Stimulated activated CD8-positive, alpha-beta memory T cell treated with anti-CD3 and anti-CD28 coated beads, Interleukin-4, amount 100 ng/mL, for 48 hours (primary cell): ENCODE data around the gene CD300A.

Source experiments
- DNase-seq: peaks from one replicate; pipeline ENCODE4 v3.0.0-alpha.2; 2020

The CD300A gene

DNA sequence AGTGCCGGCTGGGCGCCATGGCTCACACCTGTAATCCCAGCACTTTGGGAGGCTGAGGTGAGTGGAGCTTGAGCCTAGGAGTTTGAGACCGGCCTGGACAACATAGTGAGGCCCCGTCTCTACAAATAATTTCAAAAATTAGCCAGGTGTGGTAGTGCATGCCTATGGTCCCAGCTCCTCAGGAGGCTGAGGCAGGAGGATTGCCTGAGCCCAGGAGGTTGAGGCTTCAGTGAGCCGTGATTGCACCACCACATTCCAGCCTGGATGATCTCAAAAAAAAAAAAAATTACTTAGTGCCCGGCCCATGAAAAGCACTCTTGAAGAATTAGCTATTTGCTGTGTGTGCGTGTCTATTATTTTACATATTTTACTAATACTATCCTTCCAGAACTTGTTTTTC lies 24.9 kb upstream of the CD300A start:
- no peak for DNase-seq

GRCh38 chr17:74442291-74442669 lies 24.2 kb upstream of the CD300A start:
- DNase-seq = no peak

DNA sequence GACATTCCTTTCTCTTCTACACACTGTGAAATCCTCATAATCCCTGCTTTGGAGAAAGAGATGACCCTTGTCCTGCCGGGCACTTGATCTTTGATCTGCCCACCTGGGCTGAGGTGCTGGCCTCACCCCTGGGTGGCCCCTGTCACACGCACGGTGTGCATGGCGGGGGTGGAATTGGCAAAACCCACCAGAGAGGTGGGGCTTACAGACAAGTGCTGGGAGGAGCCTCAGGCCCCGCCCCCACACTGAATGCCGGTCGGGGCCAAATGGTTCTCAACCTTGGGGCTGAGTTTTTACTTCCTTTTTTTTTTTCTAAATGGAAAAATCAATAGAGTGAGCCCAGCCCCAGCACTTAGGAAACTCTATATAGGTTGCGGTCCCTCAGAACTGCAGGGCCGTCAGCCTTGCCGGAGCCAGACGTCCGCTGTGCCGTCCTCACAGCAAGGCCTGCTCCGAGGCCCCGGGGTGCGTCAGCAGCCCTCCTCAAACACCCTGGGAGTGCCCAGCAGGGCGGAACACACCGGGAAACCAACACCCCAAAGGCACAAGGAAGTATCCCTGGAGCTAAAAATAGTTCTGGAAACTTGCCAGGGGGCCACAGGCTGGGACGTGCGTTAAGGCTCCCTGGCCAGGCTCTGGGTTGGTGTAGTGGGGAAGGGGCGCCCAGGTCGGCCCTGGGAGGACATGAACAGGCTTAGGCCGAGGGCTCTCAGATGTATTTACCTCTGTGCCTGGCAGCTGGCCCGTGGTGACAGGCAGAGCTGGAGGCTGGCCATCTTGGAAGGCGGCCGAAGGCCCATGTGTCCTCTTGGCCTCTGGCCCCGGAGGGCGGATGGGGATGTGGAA lies 23.5 kb upstream of the CD300A start:
- DNase-seq = peak; percentile 50

DNA sequence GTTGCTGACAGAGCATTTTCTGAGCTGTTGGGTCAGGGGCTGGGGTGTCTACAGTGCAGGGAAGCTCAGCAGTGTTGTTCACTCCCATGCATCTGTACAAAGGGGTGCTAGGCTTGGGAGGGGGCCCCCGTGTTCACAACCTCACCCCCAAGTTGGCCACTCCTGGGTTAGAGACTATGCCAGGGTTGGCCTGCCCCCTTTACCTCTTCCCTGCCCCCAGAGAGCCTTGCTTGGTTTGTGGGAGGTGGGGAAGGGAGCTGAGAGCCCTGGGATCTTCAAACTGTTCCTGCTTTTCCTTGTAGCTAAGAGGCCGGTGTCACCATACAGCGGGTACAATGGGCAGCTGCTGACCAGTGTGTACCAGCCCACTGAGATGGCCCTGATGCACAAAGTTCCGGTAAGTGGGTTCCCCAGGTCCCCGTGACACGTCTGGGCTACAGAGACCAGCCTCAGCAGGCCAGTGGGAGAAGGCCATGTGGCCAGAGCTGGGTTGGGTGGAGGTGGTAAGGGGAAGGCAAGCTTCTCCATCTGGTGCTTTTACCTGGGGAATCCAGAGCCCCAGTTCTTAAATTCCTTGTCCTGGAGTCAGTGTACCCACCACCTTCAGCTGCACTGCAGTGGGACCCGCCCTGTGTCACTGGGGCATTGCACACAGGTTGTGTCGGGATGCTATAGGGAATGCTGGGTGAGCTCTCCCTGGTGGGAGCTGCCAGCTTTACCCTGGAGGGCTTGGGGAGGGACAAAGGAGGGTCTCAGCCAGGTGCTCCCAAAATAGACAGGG lies 22.7 kb upstream of the CD300A start:
- DNase-seq = no peak

GRCh38 chr17:74444406-74444805 lies 22.0 kb upstream of the CD300A start:
- no peak for DNase-seq

- no peak for DNase-seq
These were observed 21.3 kb upstream of the CD300A start for GRCh38 chr17:74445158-74445557.

DNA sequence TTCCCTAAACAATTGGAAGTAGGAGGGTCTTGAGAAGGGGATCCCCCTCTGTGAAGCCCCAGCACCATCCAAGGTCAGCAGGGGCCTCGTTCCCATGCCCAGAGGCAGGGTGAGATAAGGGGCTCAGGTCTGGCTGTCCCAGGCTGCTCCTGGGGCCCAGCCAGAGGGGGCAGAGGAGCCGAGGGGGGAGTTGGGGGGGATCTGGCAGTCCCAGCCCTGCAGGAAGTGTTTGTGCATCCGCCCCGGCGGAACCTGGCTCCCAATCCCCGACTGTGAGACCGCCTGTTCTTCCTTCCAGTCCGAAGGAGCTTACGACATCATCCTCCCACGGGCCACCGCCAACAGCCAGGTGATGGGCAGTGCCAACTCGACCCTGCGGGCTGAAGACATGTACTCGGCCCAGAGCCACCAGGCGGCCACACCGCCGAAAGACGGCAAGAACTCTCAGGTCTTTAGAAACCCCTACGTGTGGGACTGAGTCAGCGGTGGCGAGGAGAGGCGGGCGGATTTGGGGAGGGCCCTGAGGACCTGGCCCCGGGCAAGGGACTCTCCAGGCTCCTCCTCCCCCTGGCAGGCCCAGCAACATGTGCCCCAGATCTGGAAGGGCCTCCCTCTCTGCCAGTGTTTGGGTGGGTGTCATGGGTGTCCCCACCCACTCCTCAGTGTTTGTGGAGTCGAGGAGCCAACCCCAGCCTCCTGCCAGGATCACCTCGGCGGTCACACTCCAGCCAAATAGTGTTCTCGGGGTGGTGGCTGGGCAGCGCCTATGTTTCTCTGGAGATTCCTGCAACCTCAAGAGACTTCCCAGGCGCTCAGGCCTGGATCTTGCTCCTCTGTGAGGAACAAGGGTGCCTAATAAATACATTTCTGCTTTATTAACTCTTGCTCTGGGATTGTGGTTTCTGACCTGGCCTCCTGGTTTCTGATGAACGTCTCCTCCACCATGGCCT lies 19.6 kb upstream of the CD300A start:
- peak; percentile 61 for DNase-seq

DNA sequence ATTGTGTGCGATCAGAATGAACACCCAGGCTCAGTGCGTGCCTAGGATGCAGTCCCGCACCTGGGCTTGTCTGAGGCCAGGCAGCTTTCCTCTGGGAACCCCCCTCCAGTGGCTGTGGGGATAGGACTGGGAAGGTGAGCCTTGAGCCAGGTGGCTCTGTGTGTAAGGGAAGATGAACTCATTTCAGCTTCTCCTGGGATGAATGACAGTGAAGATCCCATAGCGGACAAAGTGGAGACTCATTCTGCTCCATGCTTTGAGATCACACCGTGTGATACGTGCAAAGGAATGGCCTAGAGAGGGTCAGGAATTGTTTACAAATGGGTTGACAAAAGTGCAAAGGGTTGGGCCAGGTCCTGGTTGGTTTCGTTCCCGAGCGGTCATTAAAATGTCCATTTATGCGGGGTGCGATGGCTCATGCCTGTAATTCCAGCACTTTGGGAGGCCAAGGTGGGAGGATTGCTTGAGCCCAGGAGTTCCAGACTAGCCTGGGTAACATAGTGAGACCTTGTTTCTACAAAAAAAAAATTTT lies 18.7 kb upstream of the CD300A start:
- DNase-seq = no peak

DNA sequence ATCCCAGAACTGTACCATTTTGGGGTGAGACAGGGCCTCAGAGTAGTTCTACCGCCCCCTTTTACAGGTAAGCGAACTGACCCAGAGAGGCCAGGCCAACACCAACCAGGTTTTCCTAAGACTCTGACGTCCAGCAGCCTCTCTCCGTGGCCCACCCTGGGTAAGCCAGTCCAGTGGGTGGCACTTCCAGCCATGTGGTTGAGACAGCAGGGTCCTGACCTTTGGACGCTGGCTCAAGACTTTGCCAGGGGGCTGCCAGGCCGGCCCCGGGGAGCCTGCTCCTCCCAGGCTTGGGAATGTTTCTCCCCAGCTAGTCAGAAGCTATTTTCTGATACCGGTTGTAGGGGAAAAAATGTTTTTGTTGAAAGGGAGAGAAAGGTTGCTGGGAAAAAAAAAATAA lies 17.7 kb upstream of the CD300A start:
- no peak for DNase-seq

DNA sequence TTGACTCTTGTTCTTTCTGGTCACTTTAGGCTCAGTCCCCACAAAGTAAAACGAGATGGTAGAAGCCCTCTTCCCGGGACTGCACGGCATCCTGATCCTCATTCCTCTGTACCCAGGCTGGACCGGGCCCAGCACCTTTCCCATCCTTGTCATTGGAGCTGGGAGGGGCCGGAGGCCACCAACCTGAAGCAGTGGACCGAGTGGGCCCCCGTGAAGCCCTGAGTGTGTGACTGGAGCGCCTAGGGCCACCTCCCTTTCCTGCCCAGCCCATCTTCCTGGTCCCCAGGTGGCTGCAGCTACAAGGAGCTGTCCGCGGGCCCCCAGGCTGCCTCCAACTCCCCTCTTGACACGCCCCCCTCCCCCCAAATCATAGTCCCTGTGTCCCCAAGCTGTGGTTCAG lies 17.1 kb upstream of the CD300A start:
- DNase-seq = no peak

GRCh38 chr17:74449773-74450172 lies 16.7 kb upstream of the CD300A start:
- DNase-seq = no peak

DNA sequence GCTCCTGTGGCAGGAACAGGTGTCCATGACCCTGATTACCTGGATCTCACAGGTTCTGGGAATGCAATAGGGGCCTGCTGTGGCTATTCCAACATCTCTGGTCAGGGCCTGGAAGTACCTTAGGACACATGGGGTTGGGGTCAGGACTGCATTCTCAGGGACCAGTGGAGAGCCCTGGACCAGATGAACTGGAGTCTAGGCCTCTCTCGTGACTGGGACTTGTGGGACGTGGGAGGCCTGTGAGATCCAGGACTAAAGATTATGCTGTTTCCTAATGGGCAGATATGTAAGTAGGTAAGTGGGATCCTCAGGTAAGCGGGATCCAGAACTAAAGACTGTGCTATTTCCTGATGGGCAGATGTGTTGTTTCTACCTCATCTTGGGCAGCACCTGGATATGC lies 16.2 kb upstream of the CD300A start:
- no peak for DNase-seq

DNA sequence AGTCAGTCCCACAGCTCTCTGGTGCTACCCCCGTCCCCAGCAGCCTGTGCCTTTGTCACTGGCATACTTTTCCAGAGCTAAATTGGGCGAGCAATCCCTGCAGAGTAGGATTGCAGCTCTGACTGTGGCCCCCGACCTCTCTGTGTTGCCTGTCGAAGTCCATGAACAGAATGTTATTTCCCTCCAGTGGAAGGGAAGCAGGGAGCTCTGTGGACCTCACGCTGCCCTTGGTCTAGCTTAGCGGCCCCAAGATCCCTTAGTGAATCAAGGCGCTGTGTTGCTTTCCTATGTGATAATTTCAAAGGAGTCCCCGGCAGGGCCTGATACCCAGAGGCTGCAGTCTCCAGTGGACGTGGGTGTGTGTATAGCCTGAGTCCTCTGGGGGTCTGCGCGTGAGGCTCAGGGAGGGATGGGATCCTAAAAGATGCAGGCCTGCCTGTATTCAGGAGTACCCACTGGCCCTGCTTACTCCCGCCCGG lies 15.5 kb upstream of the CD300A start:
- no peak for DNase-seq

DNA sequence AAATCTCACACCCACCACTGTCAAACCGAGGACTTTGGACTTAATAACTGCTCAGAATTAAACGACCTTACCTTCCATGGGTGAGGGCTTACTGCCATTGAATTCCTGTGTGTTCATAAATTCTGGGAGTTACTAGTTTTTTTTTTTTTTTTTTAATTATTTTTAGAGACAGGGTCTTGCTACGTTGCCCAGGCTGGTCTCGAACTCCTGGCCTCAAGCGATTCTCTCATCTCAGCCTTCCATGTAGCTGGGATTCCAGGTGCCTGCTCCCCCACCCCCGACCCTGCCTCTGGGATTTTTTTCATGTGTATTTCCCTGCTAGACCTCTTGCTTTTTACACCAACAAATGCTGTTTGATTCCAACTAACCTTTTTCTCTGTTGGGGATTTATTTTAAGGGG lies 14.9 kb upstream of the CD300A start:
- DNase-seq = no peak

DNA sequence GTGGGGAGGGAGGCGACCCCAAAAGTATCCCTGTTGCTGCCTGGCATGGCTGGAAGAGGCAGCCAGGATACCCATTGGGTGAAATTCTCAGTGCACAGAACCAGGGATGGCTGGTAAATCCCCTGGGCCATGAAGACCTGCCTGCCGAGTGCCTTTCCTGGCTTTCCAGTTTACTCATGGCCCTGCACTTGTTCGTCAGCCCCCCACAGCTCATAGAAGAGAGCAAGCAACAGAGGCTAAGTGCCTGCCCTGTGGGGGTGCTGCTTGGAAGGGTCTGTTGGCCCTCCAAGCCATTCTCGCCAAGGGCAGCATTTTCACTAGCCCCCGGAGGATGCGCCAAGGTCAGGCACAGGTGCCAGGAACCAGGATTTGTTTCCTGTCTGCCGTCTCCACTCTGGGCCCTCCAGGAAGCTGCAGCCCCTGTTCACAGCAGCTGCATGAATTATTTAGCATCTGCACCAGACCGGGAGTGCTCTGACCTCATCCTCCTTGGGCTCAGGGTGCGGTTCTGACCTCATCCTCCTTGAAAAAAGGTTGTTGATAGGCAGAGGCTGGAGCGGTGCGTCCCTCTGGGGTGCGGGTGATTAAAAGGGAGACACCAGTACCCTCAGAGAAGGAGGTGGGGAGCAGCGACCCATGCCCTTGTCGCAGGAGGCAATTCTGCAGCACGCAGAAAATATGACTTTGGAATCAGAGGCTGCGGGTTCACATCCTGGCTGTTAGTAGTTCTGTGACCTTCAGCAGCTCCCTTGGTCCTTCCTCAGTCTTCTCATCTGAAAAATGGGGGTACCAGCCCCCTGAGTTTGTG lies 14.2 kb upstream of the CD300A start:
- no peak for DNase-seq

- DNase-seq = no peak
These were observed 13.4 kb upstream of the CD300A start for GRCh38 chr17:74452841-74453661.

GRCh38 chr17:74453665-74454196 lies 12.7 kb upstream of the CD300A start:
- DNase-seq = no peak

- peak; percentile 86 for DNase-seq
These were observed 12.0 kb upstream of the CD300A start for GRCh38 chr17:74454197-74455024.

DNA sequence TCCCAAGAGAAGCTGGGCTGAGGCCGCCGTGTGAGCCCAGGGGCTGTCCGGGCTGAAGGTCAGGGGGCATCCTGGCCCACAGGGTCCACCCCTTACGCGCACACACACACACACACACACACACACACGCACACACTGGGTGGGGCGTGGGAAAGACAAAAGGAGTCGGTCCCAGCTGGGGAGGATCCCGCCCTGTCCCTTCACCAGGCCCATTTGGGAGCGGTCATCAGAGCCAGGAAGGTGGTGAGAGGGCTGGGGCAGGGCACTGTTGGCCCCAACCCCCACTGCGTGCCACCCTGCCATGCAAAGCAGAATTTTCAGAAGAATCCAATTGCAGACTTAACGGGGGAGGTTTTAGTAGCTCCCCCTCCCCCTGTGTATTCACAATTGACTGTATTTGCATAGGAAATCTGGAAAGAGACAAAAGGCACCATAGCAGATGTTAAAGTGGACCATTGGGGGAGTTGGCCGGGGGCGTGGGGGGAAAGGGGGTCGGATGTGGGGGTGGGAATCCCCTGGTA lies 11.3 kb upstream of the CD300A start:
- DNase-seq = no peak
